VCaP (cell line): ENCODE measurements around the gene TCERG1.
A peak's percentile ranks its signal among the peaks of the same experiment; 100 is the strongest.

Source experiments
- H3K27ac ChIP-seq: fragments of 450-650 bp; 2 replicates; pipeline ENCODE4 v1.5.1; 2017
- TF ChIP-seq, protein P1 (sequence below): fragments of 450-650 bp; conservative IDR thresholded peaks from 2 replicates; pipeline ENCODE4 v1.5.1; 2017; ENCODE audit warnings: mild to moderate bottlenecking, moderate library complexity

TCERG1 gene

DNA sequence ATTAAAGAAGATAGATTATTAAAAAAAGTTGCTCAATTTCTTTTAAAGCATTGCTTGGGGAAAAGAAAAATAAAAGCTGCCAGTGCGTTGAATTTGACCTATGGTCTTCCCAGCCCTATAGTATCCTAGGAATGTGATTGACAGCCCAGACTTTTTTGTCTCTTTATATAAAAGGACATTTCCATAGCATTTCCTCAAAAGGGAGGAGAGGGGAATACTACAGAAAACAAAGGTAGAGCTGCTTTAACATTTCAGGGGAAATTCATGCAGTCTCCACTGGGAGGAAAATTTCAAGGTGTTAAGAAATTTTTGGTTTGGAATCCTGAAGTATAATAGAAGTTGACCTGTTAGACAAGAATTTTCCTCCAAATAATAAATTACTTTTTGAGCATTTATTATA is 86.7 kb downstream of the TCERG1 start:
- H3K27ac ChIP-seq = no peak overlapping the region
- TF ChIP-seq, protein P1, sequence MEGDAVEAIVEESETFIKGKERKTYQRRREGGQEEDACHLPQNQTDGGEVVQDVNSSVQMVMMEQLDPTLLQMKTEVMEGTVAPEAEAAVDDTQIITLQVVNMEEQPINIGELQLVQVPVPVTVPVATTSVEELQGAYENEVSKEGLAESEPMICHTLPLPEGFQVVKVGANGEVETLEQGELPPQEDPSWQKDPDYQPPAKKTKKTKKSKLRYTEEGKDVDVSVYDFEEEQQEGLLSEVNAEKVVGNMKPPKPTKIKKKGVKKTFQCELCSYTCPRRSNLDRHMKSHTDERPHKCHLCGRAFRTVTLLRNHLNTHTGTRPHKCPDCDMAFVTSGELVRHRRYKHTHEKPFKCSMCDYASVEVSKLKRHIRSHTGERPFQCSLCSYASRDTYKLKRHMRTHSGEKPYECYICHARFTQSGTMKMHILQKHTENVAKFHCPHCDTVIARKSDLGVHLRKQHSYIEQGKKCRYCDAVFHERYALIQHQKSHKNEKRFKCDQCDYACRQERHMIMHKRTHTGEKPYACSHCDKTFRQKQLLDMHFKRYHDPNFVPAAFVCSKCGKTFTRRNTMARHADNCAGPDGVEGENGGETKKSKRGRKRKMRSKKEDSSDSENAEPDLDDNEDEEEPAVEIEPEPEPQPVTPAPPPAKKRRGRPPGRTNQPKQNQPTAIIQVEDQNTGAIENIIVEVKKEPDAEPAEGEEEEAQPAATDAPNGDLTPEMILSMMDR = no peak

DNA sequence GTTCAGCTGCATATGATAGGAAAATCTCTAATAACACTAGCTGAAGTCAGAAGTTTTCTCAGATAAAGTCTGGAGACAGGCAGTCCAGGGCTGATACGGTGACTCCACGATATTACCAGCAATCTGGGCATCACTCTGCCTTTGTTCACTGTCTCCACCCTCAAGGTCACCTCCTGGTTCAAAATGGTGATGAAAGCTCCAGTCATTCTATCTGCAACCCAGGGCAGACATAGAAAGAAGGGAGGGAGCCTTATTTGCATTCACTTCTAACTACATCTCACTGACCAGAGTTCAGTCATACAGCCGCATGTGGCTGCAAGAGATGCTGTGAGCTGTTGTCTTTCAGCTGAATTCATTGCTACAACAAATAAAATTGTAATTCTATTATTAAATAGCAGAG is 91.3 kb downstream of the TCERG1 start:
- no peak overlapping the region for H3K27ac ChIP-seq
- TF ChIP-seq, protein P1 = no peak

DNA sequence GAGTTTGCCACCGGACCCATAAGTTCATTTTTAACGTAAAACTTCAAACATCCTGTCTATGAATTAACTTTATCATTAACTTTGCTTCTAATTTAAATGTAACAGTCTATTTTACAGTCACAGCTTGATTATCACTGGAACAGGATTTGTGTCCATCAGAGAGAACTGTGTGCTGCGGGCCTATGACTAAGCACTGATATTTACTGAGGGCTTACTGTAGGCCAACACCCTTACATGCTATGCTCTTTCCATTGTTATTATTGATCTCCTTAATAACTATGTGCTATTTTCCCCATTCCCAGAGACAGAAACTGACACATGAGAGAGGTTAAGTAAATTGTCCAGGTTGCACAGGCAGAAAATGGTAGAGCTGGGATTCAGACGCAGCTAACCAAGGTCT is 92.8 kb downstream of the TCERG1 start:
- H3K27ac ChIP-seq = no peak overlapping the region
- TF ChIP-seq, protein P1 = no peak

DNA sequence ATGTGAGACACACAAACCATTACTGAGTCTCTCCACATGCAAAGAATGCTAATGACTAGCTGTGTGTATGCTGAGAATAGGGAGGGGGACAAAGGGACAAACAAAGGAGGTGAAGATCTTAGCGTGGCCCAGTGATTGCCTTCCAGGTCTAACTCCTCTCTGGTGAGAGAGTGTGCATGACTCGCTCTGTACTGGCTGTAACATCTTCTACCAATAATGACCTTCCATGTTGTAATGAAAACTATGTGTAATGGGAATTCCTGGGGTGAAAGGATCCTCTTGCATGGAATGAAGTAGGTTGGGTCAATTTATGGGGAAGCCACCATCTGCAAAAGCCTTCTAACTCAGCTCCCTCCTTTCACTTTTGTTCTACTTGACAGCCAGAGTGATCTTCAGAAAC is 93.3 kb downstream of the TCERG1 start:
- no peak overlapping the region for H3K27ac ChIP-seq
- TF ChIP-seq, protein P1 = no peak

DNA sequence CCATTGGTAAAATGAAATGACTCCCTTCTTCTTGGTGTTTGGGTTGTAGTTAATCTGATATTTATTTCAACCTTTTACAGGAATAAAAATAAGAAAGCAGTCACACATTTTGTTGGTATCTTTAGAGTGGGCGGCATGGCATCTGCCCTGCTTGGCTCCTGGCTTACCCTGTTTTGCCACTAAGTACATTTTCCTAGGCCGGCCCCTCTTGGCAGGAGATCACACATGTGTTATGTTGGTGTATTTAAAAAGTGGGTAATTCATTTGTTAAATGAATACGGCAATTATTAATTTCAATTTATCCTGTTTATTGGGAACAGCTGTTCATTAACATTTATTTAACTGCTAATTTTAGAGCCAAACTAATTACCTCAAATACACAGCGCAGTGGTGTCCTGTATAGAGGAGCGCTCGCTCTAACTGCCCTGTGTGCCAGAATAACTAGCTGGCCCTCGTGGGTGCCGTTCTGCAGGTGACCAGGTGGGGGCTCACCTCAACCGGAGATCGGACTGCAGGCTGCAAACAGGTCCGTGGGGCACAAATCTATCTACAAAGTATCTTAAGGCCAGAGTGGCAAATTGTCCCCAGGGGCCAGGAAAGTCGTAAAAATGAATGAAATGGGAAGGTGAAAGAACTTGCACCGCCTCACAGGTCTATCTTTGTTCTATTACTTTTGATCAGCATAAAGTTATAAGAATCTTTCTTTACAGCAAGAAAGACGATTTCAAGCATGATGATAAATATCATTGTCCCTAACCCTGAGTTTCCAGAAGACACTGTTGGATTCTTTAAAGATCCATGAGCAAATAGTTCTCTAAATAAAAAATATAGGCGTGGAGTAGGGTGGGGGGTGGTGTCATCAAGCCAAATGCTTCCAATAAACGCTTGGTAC is 95.1 kb downstream of the TCERG1 start:
- TF ChIP-seq, protein P1 = peak; percentile 85
- no peak overlapping the region for H3K27ac ChIP-seq

DNA sequence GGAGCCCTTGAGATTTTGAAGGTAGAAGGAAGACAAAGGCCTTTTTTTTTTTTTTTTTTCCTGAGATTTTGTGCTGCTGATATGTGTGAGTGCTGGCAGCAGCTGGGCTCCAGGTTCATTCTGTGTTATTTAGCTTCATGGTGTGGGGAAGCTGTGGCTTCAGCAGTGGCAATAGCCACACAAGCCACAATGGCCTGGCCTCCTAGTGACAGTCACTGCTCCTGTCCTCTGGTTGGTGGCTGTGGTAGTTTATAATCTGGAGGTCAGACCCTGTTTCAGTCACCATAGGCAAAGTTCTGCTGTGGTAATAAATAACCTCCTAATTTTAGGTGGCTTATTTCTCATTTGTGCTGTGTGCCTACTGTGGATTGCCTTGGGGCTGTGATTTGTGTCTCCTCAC is 97.1 kb downstream of the TCERG1 start:
- no peak overlapping the region for H3K27ac ChIP-seq
- TF ChIP-seq, protein P1 = no peak

DNA sequence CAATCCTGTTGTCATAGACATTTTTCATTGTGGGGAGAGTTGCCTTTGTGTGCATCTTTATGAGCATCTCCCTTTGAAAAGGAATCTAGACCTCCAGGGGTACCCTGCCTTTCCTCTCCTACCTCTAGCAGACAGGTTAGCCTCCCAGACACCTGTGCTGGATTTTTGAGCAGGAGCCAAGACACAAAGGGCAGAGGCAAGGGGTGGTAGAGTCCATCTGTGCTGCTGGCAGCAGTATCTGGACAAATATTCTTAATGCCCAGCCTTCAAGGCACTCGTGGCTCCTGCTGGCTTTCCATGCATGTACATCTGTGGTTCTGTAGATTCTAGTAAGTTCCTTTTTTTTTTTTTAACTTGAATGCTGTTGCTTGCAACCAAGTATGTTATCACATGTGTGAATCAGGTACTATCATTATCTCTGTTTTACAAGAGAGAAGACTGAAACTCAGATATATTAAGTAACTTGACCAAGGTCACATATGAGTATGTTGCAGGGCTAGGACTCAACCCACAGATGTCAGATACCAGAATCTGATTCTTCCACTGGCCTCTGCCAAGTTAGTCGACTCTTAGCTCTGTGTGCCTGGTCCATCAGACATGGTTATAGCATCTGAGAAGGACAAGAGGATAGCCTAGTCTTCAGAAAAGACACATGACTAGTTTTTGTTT is 101.8 kb downstream of the TCERG1 start:
- TF ChIP-seq, protein P1 = no peak
- H3K27ac ChIP-seq = no peak overlapping the region
